Upper lobe of left lung (tissue), 6 donors: Measurements from ENCODE around the gene CAMSAP1. TPM values are rescaled to one million over a fixed set of nuclear protein-coding genes. Genes with fewer than 3 reads are reported as not detected.
A peak's percentile ranks its signal among the peaks of the same experiment; 100 is the strongest.

Experiments
- ATAC-seq, 2 donors: fragments of 200-7000 bp; cut with Tn5 transposase; one replicate each; pipeline ENCODE4 v1.9.1; 2022; ENCODE audit warnings: mild to moderate bottlenecking in 2 of 2, moderate library complexity in 2 of 2; ENCODE audit not compliant: low FRiP score in 2 of 2
- DNase-seq, 2 donors: peaks; one replicate each; pipeline ENCODE4 v3.0.0-alpha.2; 2019 to 2020
- H3K27ac ChIP-seq, 4 donors: fragments of 200-600 bp; sonication (generic); one replicate each; pipeline ENCODE4 v1.5.1; 2016 to 2019
- H3K27me3 ChIP-seq, 4 donors: fragments of 200-600 bp; sonication (generic); one replicate each; pipeline ENCODE4 v1.5.1; 2017 to 2019
- H3K36me3 ChIP-seq, 4 donors: fragments of 200-600 bp; sonication (generic); one replicate each; pipeline ENCODE4 v1.5.1; 2016 to 2019
- H3K4me1 ChIP-seq, 4 donors: fragments of 200-600 bp; sonication (generic); one replicate each; pipeline ENCODE4 v1.5.1; 2018 to 2019
- H3K4me3 ChIP-seq, 4 donors: fragments of 200-600 bp; sonication (generic); one replicate each; pipeline ENCODE4 v1.5.1; 2017 to 2019; ENCODE audit warnings: mild to moderate bottlenecking in 2 of 4, moderate library complexity in 1 of 4
- H3K9me3 ChIP-seq, 4 donors: fragments of 200-600 bp; sonication (generic); one replicate each; pipeline ENCODE4 v1.5.1; 2018 to 2019
- EP300 ChIP-seq, 4 donors: sonication (generic); formaldehyde crosslinking; IDR thresholded peaks; one replicate each; pipeline ENCODE4 v1.5.1; 2017; ENCODE audit warnings: antibody characterized with exemption in 4 of 4, control low read depth in 2 of 4
- POLR2A ChIP-seq, 4 donors: fragments of 450-650 bp; IDR thresholded peaks; one replicate each; pipeline ENCODE4 v1.5.1; 2016 to 2017; ENCODE audit warnings: antibody characterized with exemption in 4 of 4, mild to moderate bottlenecking in 2 of 4
- POLR2AphosphoS5 ChIP-seq, 2 donors: sonication (generic); formaldehyde crosslinking; IDR thresholded peaks; one replicate each; pipeline ENCODE4 v1.5.1; 2017; ENCODE audit warnings: antibody characterized with exemption in 2 of 2
- WGBS, 2 donors: methylation state at CpG; one replicate each; pipeline ENCODE4 v1.1.5; 2017 to 2018; 5-methylcytosine and 5-hydroxymethylcytosine counted together
- total RNA-seq, 6 donors: library from RNA; depleted of rRNA in 4 of 6; stranded (reverse); fragments of >200 nt in 4 of 6; gene quantifications; one replicate each; pipeline versions ENCODE4 v1.1.0 to v1.2.1, GENCODE V29; 2016 to 2021
- TF ChIP-seq, protein P1 (sequence below), 6 experiments: fragments of 450-650 bp in 4 of 6; fragments of 200-600 bp in 2 of 6; sonication (generic) in 2 of 6; IDR thresholded peaks; one replicate each; pipeline ENCODE4 v1.5.1; 2016 to 2019; ENCODE audit warnings: antibody characterized with exemption in 6 of 6
- donor health status: DM: no; HTN: no; CAD: no; lungs with moderate emphysema.
- donor health status: DM: no; HTN: yes; CAD: no; lungs with severe emphysema.

Gene CAMSAP1
- total RNA-seq, 6 donors from 2014 or later = 29.9 to 39.7 (median 34.1) TPM

DNA sequence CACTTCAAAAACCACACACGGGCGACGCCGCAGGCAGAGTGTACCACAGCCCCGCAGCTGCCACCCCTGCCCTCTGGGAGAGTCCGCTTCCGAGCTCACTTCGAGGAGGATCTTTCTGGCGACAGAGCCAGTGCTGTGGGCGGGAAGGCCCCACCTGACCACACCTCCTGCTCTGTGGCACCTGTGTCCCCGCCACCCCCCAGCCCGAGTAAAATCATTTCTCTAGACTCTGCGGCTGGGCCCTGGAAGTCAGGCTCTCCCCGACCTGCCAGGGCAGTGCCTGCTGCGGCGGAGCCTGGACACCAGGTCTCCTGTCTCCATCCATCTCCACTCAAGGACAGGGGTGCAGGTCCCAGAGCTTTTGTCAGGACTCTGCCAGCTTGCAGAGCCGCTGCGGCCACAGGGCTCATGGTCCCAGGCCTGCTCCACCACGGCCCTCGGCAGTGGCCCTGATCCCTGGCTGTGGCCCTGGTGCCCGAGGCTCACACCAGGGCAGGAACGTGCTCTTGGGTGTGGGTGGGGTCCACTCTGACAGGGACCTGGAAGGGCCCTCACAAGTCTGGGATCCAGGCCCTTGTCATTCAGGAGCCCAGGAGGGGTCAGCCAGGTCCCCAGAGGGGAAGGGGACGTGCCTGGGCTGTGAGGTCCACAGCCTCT is 20.9 kb upstream of the CAMSAP1 start:
- Histone ChIP-seq H3K27ac (no peak overlapping the region), H3K4me3 (no peak overlapping the region), H3K36me3 (peaks cover 0 to 48% (median 32%) of the 10 kb centered on the region in 4 donors), H3K27me3 (no peaks in the 10 kb centered on the region), H3K9me3 (no peaks in the 10 kb centered on the region), H3K4me1 (no peaks in the 10 kb centered on the region)
- TF ChIP-seq EP300 (IDR thresholded peaks at IDR 0.05) (no peak), POLR2AphosphoS5 (IDR thresholded peaks at IDR 0.05) (no peak), POLR2A (IDR thresholded peaks at IDR 0.05) (no peak)
- TF ChIP-seq, protein P1, sequence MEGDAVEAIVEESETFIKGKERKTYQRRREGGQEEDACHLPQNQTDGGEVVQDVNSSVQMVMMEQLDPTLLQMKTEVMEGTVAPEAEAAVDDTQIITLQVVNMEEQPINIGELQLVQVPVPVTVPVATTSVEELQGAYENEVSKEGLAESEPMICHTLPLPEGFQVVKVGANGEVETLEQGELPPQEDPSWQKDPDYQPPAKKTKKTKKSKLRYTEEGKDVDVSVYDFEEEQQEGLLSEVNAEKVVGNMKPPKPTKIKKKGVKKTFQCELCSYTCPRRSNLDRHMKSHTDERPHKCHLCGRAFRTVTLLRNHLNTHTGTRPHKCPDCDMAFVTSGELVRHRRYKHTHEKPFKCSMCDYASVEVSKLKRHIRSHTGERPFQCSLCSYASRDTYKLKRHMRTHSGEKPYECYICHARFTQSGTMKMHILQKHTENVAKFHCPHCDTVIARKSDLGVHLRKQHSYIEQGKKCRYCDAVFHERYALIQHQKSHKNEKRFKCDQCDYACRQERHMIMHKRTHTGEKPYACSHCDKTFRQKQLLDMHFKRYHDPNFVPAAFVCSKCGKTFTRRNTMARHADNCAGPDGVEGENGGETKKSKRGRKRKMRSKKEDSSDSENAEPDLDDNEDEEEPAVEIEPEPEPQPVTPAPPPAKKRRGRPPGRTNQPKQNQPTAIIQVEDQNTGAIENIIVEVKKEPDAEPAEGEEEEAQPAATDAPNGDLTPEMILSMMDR (IDR thresholded peaks at IDR 0.05) = no peak
- 90 to 96% methylated on average over 4 to 16 of the region's 23 CpGs for WGBS, 2 donors
- DNase-seq (peak in 1 of 2 donors; percentile 62), ATAC-seq (no peak)

DNA sequence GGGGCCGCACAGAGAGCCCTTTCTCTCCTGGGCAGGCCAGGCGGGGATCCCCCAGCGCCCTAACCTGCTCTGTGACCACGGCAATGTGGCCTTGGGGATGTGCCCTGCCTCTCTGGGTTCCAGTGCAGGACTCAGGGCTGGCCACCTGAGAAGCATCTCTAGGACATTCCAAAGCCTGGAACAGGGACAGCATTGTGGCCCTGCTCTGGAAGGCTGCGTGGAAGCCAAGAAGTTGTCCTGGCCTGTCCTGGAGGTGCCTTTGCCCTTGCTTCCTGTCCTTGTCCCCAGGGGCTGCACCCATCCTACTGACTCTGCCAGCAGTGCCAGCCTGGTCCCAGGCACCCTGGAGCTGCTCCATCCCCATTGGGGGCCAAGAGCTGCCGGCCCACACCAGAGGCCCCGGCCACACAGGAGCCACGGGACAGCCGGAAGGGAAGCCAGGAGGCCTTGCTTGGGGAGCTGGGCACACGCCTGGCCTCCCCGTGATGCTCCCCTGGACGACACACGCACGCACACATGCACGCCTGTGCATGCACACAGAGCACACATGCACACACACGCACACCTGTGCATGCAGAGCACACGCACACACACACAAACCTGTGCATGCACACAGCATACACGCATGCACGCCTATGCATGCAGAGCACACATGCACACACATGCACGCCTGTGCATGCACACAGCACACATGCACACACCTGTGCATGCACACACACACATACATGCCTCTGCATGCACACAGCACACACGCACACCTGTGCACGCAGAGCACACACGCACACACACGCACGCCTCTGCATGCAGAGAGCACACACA is 20.1 kb upstream of the CAMSAP1 start:
- H3K4me3 ChIP-seq = no peak overlapping the region
- no peaks in the 10 kb centered on the region for H3K27me3 ChIP-seq
- H3K36me3 ChIP-seq = peaks cover 0 to 40% (median 26%) of the 10 kb centered on the region in 4 donors
- ATAC-seq (peak in 1 of 2 donors; percentile 8), DNase-seq (peak in 1 of 2 donors; percentile 74)
- 92% methylated on average over 10 to 17 of the region's 25 CpGs for WGBS, 2 donors
- TF ChIP-seq POLR2A (IDR thresholded peaks at IDR 0.05) (no peak), POLR2AphosphoS5 (IDR thresholded peaks at IDR 0.05) (no peak), EP300 (IDR thresholded peaks at IDR 0.05) (no peak)
- TF ChIP-seq, protein P1 (IDR thresholded peaks at IDR 0.05) = no peak
- no peaks in the 10 kb centered on the region for H3K9me3 ChIP-seq
- H3K4me1 ChIP-seq = no peaks in the 10 kb centered on the region
- peak overlapping the region in 1 of 4 donors; percentile 28 for H3K27ac ChIP-seq

DNA sequence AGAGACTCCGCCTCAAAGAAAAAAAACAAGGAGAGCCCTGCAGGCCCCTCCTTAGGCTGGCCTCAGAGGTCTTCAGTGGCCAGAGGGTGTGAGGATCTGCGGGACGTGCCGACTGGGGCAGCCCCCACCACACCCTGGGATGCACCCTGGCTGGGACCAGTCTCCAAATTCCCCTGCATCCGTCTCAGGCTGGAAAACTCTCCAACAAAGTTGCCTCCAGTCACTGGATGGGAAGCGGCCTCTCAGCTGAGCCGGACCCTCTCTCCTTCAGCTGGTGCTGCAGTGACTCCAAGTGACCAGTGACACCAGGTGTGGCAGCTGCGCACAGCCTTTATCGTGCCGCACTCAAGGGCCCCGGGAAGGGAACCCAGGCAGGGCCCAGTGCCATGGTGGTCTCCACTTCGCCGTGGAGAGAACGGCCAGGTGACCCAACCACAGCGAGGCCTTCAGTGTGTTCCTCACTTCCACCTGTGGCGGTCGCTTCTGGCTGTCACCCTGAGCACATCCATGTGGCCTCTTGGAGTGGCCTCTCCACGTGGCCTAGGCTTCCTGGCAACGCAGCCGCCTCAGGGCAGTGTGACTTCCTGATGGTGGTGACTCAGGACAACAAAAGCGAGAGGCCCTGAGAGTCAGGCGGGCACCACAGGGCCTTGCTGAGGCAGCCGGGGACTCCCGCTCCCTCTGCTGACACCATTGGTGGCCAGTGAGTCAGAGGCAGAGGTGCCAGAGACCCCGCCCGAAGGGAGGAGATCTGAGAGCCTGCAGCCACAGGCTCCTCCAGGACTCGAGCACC is 19.3 kb upstream of the CAMSAP1 start:
- Histone ChIP-seq H3K4me3 (no peak overlapping the region), H3K27ac (peak overlapping the region in 1 of 4 donors; percentile 28), H3K4me1 (no peaks in the 10 kb centered on the region), H3K36me3 (peaks cover 0 to 34% (median 20%) of the 10 kb centered on the region in 4 donors), H3K27me3 (no peaks in the 10 kb centered on the region), H3K9me3 (no peaks in the 10 kb centered on the region)
- DNase-seq (peak; percentile 62 to 71), ATAC-seq (peak; percentile 3 to 66)
- no peak for TF ChIP-seq POLR2A (IDR thresholded peaks at IDR 0.05)
- TF ChIP-seq, protein P1 (IDR thresholded peaks at IDR 0.05) = no peak
- no peak for TF ChIP-seq EP300 (IDR thresholded peaks at IDR 0.05)
- no peak for TF ChIP-seq POLR2AphosphoS5 (IDR thresholded peaks at IDR 0.05)
- WGBS, 2 donors = 74 to 79% methylated on average over 15 to 26 of the region's 27 CpGs

DNA sequence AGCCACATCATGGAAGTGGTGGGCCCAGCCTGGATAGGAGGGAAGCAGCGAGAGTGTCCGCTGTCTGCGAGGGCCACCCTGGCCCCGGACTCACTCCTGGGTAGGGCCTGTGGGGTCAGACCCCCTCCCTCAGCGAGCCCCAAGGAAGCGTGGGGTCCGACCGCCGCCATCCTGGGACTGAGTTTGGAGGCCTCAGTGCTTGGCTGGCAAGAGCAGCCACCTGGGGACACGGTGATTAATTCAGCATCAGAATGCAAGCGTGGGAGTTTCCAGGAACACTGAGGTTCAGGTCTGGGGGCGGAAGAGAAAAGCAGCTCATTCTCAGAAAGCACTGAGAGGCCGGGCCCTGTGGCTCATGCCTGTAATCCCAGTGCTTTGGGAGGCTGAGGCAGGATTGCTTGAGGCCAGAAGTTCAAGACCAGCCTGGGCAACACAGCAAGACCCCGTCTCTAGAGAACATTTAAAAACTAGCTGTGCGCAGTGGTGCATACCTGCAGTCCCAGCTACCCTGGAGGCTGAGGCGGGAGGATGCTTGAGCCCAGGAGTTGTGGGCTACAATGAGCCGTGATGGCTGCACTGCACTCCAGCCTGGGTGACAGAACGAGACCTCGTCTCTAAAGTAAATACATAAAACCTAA is 18.3 kb upstream of the CAMSAP1 start:
- TF ChIP-seq EP300 (IDR thresholded peaks at IDR 0.05) (no peak), POLR2AphosphoS5 (IDR thresholded peaks at IDR 0.05) (no peak), POLR2A (IDR thresholded peaks at IDR 0.05) (no peak)
- TF ChIP-seq, protein P1 (IDR thresholded peaks at IDR 0.05) = no peak
- H3K27ac ChIP-seq = no peak overlapping the region
- no peaks in the 10 kb centered on the region for H3K4me1 ChIP-seq
- WGBS, 2 donors = 92 to 97% methylated on average over 15 to 19 of the region's 19 CpGs
- H3K36me3 ChIP-seq = peaks cover 0 to 24% (median 11%) of the 10 kb centered on the region in 4 donors
- H3K4me3 ChIP-seq = no peak overlapping the region
- H3K27me3 ChIP-seq = no peaks in the 10 kb centered on the region
- ATAC-seq = no peak
- DNase-seq = no peak
- no peaks in the 10 kb centered on the region for H3K9me3 ChIP-seq
